ENCODE data around the gene DNAH2. TPM values are rescaled to one million over a fixed set of nuclear protein-coding genes. Genes with fewer than 3 reads are reported as not detected.

The DNAH2 gene
- total RNA-seq, 1 donor from 2014 or later = 0.29 TPM

DNA sequence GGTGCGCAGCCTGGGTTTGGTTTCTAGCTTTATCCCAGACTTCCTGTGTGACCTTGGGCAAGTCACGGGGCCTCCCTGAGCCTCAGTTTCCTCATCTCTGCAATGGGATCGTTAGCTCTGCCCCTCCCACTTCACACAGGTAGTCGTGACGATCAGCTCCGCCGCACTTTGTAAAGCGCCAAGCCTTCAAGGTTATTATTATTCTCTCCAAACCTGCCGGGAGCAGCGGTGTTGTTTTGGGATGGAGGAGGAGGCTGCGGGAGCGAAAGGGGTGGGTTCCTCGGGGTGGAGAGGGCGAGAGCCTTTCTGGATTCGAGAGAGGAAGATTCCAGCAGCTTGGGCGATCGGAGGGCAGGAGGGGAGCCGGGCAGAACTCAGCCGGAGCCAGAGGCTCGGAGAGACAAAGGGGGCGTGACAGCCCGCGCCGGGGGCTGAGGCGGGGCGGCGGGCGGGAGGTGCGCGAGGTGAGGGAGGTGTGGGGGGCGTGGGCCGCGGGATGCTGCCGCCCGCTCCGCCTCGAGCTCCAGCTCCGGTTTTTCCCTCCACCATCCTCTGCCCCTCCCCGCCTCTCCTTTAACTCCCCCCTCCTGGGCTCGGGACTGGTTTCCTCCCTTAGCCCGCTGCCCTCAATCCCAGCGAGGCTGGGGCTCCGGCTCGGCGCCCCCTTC lies 12.8 kb upstream of the DNAH2 start, which contains the start of gene EFNB3:
TSS of gene EFNB3 (plus strand) at position 602 of the 668 bp plus-strand sequence. CDS start 397 bp downstream, outside the sequence.
- H3K9me3 Mint-ChIP-seq (ENCODE audit: low read depth) = no peaks in the 10 kb centered on the region
- H3K4me3 Mint-ChIP-seq (ENCODE audit: low read depth) = peak within 1 kb of the TSS; percentile 88
- H3K4me1 Mint-ChIP-seq (ENCODE audit: low read depth) = peaks cover 26% of the 10 kb centered on the region
- peak; percentile 65 for DNase-seq (ENCODE audit: low spot score, unreplicated experiment)
- peaks cover 7% of the 10 kb centered on the region for H3K27me3 Mint-ChIP-seq
- TF ChIP-seq CTCF (IDR thresholded peaks at IDR 0.05; ENCODE audit: unreplicated experiment) = no peak
- H3K27ac Mint-ChIP-seq = peak within 1 kb of the TSS; percentile 95
- H3K36me3 Mint-ChIP-seq (ENCODE audit: insufficient read depth) = peaks cover 2% of the 10 kb centered on the region

DNA sequence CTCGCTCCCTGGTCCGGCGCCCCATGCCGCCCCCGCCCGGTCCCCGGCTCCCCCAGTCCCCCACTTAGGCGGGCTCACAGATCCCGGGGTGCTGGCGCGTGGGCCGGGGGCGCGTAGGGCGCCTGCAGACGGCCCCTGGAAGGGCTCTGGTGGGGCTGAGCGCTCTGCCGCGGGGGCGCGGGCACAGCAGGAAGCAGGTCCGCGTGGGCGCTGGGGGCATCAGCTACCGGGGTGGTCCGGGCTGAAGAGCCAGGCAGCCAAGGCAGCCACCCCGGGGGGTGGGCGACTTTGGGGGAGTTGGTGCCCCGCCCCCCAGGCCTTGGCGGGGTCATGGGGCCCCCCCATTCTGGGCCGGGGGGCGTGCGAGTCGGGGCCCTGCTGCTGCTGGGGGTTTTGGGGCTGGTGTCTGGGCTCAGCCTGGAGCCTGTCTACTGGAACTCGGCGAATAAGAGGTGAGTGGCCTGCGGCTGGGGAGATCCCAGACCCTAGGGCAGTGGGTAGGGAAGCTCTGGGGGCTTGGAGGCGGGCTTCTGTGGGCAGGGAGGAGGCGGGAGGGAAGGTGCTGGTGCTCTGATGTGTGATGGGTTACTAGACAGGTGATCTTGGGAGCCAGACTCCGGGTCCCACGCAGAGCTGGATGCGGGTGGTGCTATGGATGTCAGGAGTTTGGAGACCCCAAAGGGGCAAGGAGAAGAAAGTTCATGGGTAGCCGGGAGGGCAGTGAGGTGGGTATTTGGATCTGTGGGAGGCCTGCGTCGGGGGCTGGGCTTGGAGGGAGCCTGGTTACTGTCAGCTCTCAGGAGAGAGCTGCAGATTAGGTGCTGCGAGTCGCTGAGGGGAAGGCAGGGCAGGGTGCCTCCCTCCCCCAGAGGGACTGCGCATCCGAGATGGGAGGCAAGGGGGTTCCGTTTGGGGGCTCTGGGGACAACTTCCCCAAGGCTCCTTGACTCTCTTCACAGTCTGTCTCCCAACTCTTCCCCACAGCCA lies 12.0 kb upstream of the DNAH2 start:
- DNase-seq (ENCODE audit: low spot score, unreplicated experiment) = no peak

DNA sequence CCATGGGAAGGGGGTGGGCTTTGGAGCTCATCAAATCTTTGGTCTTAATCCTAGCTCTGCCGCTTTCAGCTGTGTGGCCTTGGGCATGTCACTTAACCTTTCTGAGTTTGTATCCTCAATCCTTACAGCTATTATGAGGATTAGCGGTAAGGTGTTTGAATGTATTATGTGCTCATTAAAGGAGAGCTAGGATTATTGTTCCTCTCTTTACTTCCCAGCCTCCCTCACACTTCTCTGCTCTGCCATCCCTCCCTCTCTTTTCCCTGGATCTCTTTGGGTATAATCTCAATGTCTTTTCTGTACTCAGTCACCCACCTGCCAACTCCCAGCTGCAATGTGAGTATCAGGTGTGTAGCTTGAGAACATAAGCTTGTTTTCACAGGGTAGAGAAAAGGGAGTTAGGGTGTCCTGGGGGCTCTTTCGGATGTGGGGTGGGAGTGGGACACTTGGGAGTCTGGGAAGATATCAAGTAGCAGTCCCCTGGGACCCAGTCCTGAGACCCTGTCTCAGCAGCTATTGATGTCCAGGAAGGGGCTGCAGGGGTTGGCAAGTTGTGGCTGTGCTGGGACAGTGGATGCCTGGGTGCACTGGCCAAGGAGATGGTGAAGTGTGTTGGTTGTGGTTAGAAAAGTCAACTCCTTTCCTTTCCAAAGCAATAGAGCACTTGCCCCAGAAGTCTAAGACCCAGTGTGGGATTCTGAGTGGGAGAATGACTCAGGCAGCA lies 10.8 kb upstream of the DNAH2 start:
- Mint-ChIP-seq H3K27me3 (peaks cover 11% of the 10 kb centered on the region), H3K36me3 (ENCODE audit: insufficient read depth) (peaks cover 13% of the 10 kb centered on the region), H3K27ac (no peak overlapping the region), H3K9me3 (ENCODE audit: low read depth) (no peaks in the 10 kb centered on the region), H3K4me3 (ENCODE audit: low read depth) (peak overlapping the region; percentile 88), H3K4me1 (ENCODE audit: low read depth) (peaks cover 28% of the 10 kb centered on the region)
- DNase-seq (ENCODE audit: low spot score, unreplicated experiment) = no peak
- no peak for TF ChIP-seq CTCF (IDR thresholded peaks at IDR 0.05; ENCODE audit: unreplicated experiment)

More for the DNA sequence above, 12.0 kb upstream of the DNAH2 start:
- Mint-ChIP-seq H3K27me3 (peaks cover 7% of the 10 kb centered on the region), H3K9me3 (ENCODE audit: low read depth) (no peaks in the 10 kb centered on the region), H3K4me1 (ENCODE audit: low read depth) (peaks cover 26% of the 10 kb centered on the region), H3K27ac (no peak overlapping the region), H3K36me3 (ENCODE audit: insufficient read depth) (peaks cover 9% of the 10 kb centered on the region), H3K4me3 (ENCODE audit: low read depth) (peak overlapping the region; percentile 88)
- no peak for TF ChIP-seq CTCF (IDR thresholded peaks at IDR 0.05; ENCODE audit: unreplicated experiment)

GRCh38 chr17:7707446-7707845 lies 10.1 kb upstream of the DNAH2 start:
- DNase-seq (ENCODE audit: low spot score, unreplicated experiment) = no peak
- Mint-ChIP-seq H3K27ac (no peak overlapping the region), H3K4me1 (ENCODE audit: low read depth) (peaks cover 28% of the 10 kb centered on the region), H3K9me3 (ENCODE audit: low read depth) (no peaks in the 10 kb centered on the region), H3K36me3 (ENCODE audit: insufficient read depth) (peaks cover 13% of the 10 kb centered on the region), H3K4me3 (ENCODE audit: low read depth) (no peak overlapping the region), H3K27me3 (peaks cover 14% of the 10 kb centered on the region)
- no peak for TF ChIP-seq CTCF (IDR thresholded peaks at IDR 0.05; ENCODE audit: unreplicated experiment)

Data from progenitor cell of endocrine pancreas (in vitro differentiated cells).